A549 (cell line): ENCODE measurements around the gene INSIG1. TPM values are rescaled to one million over a fixed set of nuclear protein-coding genes. Genes with fewer than 3 reads are reported as not detected.

ENCODE experiments used
- ATAC-seq, 2 experiments: fragments of 200-7000 bp in 1 of 2; fragments of >200 bp in 1 of 2; cut with Nextera tagmentation in 1 of 2; cut with Tn5 transposase in 1 of 2; 3 replicates each; pipeline versions ENCODE4 v1.8.0 to v1.9.1; 2018 to 2020; ENCODE audit warnings: mild to moderate bottlenecking in 1 of 2, moderate library complexity in 1 of 2
- CTCF ChIA-PET: fragments of 300-600 bp; sonication (Branson Sonifier 250); formaldehyde crosslinking; extraction: SDS; loops from one replicate; lab custom pipeline; 2021; ENCODE audit warnings: antibody characterized with exemption, inconsistent platforms; lab: Yijun Ruan, JAX
- POLR2A ChIA-PET: fragments of 350-600 bp; formaldehyde crosslinking; extraction: SDS; loops from one replicate; lab custom pipeline; 2021; ENCODE audit warnings: antibody characterized with exemption, inconsistent platforms; lab: Yijun Ruan, JAX
- DNase-seq, 2 experiments: peaks; one replicate each; pipeline versions ENCODE4 v3.0.0 to v3.0.0-alpha.2; 2011 to 2016; ENCODE audit warnings: low read depth in 1 of 2, low spot score in 1 of 2
- FAIRE-seq: peaks from 2 replicates; lab custom pipeline; 2011; peaks lifted over from hg19 to GRCh38; lab: Jason Lieb, UNC
- H3K27ac ChIP-seq, 2 experiments: fragments of >200 bp; sonication (Bioruptor Twin); formaldehyde crosslinking; 3 replicates each; pipeline ENCODE4 v1.5.1; 2016 to 2017
- H3K4me1 ChIP-seq: fragments of >200 bp; sonication (Bioruptor Twin); formaldehyde crosslinking; 3 replicates; pipeline ENCODE4 v1.6.1; 2016
- H3K4me2 ChIP-seq: fragments of >200 bp; sonication (Bioruptor Twin); formaldehyde crosslinking; 3 replicates; pipeline ENCODE4 v1.6.1; 2016
- H3K4me3 ChIP-seq: fragments of >200 bp; sonication (Bioruptor Twin); formaldehyde crosslinking; 3 replicates; pipeline ENCODE4 v1.5.1; 2016
- H3K9me3 ChIP-seq: fragments of >200 bp; sonication (Bioruptor Twin); formaldehyde crosslinking; 3 replicates; pipeline ENCODE4 v1.6.1; 2016
- CBX2 ChIP-seq: fragments of 200-600 bp; sonication (generic); IDR thresholded peaks from 2 replicates; pipeline ENCODE4 v1.6.1; 2016; ENCODE audit warnings: low read depth, mild to moderate bottlenecking, borderline replicate concordance
- CBX8 ChIP-seq: fragments of 200-600 bp; sonication (generic); IDR thresholded peaks from 2 replicates; pipeline ENCODE4 v1.6.1; 2016
- CEBPB ChIP-seq, 2 experiments: fragments of >200 bp in 1 of 2; sonication (Bioruptor Twin) in 1 of 2; formaldehyde crosslinking in 1 of 2; IDR thresholded peaks; 2 replicates each; pipeline ENCODE4 v1.6.1; 2012 to 2016
- CHD4 ChIP-seq: fragments of 200-600 bp; sonication (generic); IDR thresholded peaks from 2 replicates; pipeline ENCODE4 v1.6.1; 2016; ENCODE audit warnings: antibody characterized with exemption, mild to moderate bottlenecking, borderline replicate concordance
- EHF ChIP-seq: fragments of 250-450 bp; sonication (Bioruptor Pico); IDR thresholded peaks from 2 replicates; pipeline ENCODE4 v1.5.0; 2020; ENCODE audit warnings: mild to moderate bottlenecking
- FOSL2 ChIP-seq, 2 experiments: fragments of 450-650 bp in 1 of 2; fragments of >200 bp in 1 of 2; sonication (Bioruptor Twin) in 1 of 2; formaldehyde crosslinking; IDR thresholded peaks; 2 replicates each; pipeline versions ENCODE4 v1.5.0 to v1.6.1; 2016 to 2020; ENCODE audit warnings: mild to moderate bottlenecking in 1 of 2, moderate library complexity in 1 of 2
- FOXS1 ChIP-seq: fragments of 250-450 bp; sonication (Bioruptor Pico); IDR thresholded peaks from 2 replicates; pipeline ENCODE4 v1.5.0; 2020; ENCODE audit warnings: mild to moderate bottlenecking, moderate library complexity
- HDAC2 ChIP-seq: fragments of 200-600 bp; sonication (generic); IDR thresholded peaks from 2 replicates; pipeline ENCODE4 v1.6.1; 2016
- HOXA7 ChIP-seq: fragments of 250-450 bp; sonication (Bioruptor Pico); IDR thresholded peaks from 2 replicates; pipeline ENCODE4 v1.5.0; 2020; ENCODE audit warnings: mild to moderate bottlenecking, moderate library complexity
- HOXB13 ChIP-seq: fragments of 250-450 bp; sonication (Bioruptor Pico); IDR thresholded peaks from 2 replicates; pipeline ENCODE4 v1.5.0; 2020; ENCODE audit warnings: low read depth, mild to moderate bottlenecking, moderate library complexity
- JUN ChIP-seq, 2 experiments: fragments of >200 bp; sonication (Bioruptor Twin); formaldehyde crosslinking; IDR thresholded peaks; 2 replicates in 1 of 2; 3 replicates in 1 of 2; pipeline ENCODE4 v1.6.1; 2016 to 2017
- KDM1A ChIP-seq: fragments of 200-600 bp; sonication (generic); IDR thresholded peaks from 2 replicates; pipeline ENCODE4 v1.6.1; 2016; ENCODE audit warnings: low read depth, mild to moderate bottlenecking
- POLR2A ChIP-seq: IDR thresholded peaks from 2 replicates; pipeline ENCODE4 v1.6.1; 2012; ENCODE audit warnings: mild to moderate bottlenecking, low read length
- POLR2AphosphoS2 ChIP-seq: conservative IDR thresholded peaks from 2 replicates; pipeline ENCODE4 v1.6.1; 2012; ENCODE audit warnings: low read length, improper control_type of control experiment, inconsistent platforms
- RAD21 ChIP-seq, 2 experiments: fragments of >200 bp in 1 of 2; sonication (Bioruptor Twin) in 1 of 2; formaldehyde crosslinking in 1 of 2; IDR thresholded peaks in 1 of 2; conservative IDR thresholded peaks in 1 of 2; 2 replicates in 1 of 2; 3 replicates in 1 of 2; pipeline ENCODE4 v1.6.1; 2012 to 2018; ENCODE audit warnings: inconsistent platforms in 1 of 2
- RCOR1 ChIP-seq: fragments of 150-350 bp; IDR thresholded peaks from 2 replicates; pipeline ENCODE4 v1.6.1; 2014; ENCODE audit warnings: antibody characterized with exemption, low read length, low read depth
- SMC3 ChIP-seq: fragments of >200 bp; sonication (Bioruptor Twin); formaldehyde crosslinking; IDR thresholded peaks from 3 replicates; pipeline ENCODE4 v1.6.1; 2018; ENCODE audit warnings: inconsistent platforms
- TFCP2L1 ChIP-seq: fragments of 250-450 bp; sonication (Bioruptor Pico); IDR thresholded peaks from 2 replicates; pipeline ENCODE4 v1.5.0; 2021; ENCODE audit warnings: mild to moderate bottlenecking
- TP53 ChIP-seq: fragments of 250-450 bp; sonication (Bioruptor Pico); IDR thresholded peaks from 2 replicates; pipeline ENCODE4 v1.5.0; 2021; ENCODE audit warnings: mild to moderate bottlenecking, moderate library complexity
- WGBS: methylation state at CpG from one replicate; pipeline ENCODE4 v1.1.6; 2017; ENCODE audit errors: missing lambda C conversion rate; 5-methylcytosine and 5-hydroxymethylcytosine counted together
- polyA plus RNA-seq, 4 experiments: library from polyadenylated mRNA; depleted of rRNA in 3 of 4; stranded (reverse); fragments of >200 nt; fragmentation: RNase III in 1 of 4; extraction: RNeasy Plus Mini Kit Qiagen cat#74134 plus additional on column Dnase treatment in 1 of 4; gene quantifications; 2 replicates in 3 of 4; 3 replicates in 1 of 4; pipeline ENCODE4 v1.2.3, GENCODE V29; 2011 to 2017
- TF ChIP-seq, protein P1 (sequence below): fragments of >200 bp; sonication (Bioruptor Twin); formaldehyde crosslinking; IDR thresholded peaks from 3 replicates; pipeline ENCODE4 v1.5.1; 2016
- TF ChIP-seq, protein P2 (sequence below): IDR thresholded peaks from 2 replicates; pipeline ENCODE4 v1.6.1; 2012; ENCODE audit warnings: low read depth, borderline replicate concordance
- TF ChIP-seq, protein P3 (sequence below): fragments of >200 bp; sonication (Bioruptor Twin); formaldehyde crosslinking; IDR thresholded peaks from 3 replicates; pipeline ENCODE4 v1.6.1; 2016
- TF ChIP-seq, protein P4 (sequence below): IDR thresholded peaks from 2 replicates; pipeline ENCODE4 v1.6.1; 2012

INSIG1 gene
- polyA plus RNA-seq, 2 of the 4 experiments (the other 2 are of a cell fraction): 19.7 to 33.4 TPM

DNA sequence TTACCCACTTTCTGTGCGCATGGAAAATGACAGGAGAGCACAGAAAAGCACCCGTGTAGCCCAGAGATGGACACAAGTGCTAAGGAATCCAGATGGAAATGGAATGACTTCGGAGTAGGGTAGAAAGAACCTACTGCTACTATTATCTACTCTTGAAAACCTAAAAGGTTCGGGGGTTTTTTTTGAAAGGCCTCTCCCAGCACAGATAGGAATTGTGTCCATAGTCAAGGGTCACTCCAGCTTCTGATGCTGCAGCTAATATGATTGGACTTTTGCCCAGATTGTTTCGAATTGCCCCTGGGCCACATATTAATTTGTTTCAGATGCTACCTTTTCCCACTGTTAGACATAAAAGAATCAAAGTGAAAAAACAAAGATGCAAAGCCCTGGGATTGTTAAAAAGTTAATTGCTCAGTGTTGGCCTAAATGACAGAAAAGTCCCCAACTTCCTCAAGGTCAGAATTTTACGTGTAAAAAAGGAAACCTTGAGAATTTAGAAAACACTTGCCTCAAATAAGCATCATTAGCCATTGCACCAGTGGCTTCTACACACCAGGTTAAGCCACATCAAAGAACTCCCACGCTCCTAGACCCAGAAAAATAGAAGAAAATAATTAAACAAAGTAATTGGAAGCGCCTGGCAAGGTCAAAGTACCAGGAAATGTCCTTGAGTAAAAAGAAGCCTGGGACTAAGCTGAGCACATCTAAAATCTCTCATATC lies 40.8 kb upstream of the INSIG1 start:
- ATAC-seq (no peak), FAIRE-seq (no peak), DNase-seq (no peak)
- ChIA-PET POLR2A (no interaction called here), CTCF (no interaction called here)
- TF ChIP-seq HOXB13 (CRISPR knock-in tag) (no peak), POLR2A (no peak), KDM1A (no peak), TFCP2L1 (CRISPR knock-in tag) (no peak)
- Histone ChIP-seq H3K27ac (no peak overlapping the region), H3K9me3 (no peaks in the 10 kb centered on the region), H3K4me3 (no peak overlapping the region), H3K4me2 (no peak overlapping the region), H3K4me1 (no peaks in the 10 kb centered on the region)
- 48% methylated on average over 8 of the region's 8 CpGs for WGBS

DNA sequence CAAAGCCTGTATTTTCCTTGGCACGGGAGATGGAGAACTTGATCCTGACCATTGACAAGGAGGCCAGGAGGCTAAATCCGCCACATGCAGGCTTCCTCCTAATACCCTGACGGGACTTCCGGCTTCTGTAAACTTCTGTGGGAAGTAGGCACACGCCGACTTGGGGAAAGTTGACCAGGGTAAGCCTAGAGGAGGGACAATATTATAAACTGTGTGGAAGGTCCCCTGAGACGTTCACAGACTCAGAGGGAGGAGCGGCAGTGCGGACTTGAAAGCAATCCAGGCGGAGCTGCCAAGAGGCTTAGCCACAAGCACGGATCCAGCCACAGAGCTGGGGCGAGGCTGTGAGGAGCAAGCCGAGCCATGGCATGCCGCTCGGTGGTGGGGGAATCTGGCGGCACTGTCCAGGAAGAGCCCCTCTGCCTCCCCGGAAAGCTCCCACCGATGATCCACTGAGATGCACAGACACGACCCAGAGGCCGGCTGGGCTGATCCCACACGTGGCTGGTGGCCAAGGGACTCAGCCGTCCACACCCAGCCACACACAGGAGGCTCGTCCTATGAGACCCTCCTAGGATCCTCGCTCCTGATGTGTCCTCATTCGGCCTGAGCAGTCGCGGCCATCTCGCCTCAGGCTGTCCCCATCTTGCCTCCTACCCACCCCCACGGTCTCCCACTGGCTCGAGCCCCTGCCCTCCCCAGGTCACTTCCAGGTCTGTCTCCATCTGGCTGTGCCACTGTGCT lies 40.0 kb upstream of the INSIG1 start:
- H3K4me2 ChIP-seq: no peak overlapping the region
- no peak overlapping the region for H3K4me3 ChIP-seq
- peak overlapping the region in 1 of 2 experiments; percentile 2; a peak in 1 of 6 replicates for H3K27ac ChIP-seq
- H3K9me3 ChIP-seq: no peaks in the 10 kb centered on the region
- no peak for DNase-seq
- 85% methylated on average over 26 of the region's 30 CpGs for WGBS
- no peak for ATAC-seq
- no peak for FAIRE-seq
- POLR2A ChIA-PET: no interaction called here
- H3K4me1 ChIP-seq: no peaks in the 10 kb centered on the region
- TF ChIP-seq HDAC2: no peak
- no peak for TF ChIP-seq KDM1A
- TF ChIP-seq EHF (CRISPR knock-in tag): no peak
- CTCF ChIA-PET: no interaction called here

DNA sequence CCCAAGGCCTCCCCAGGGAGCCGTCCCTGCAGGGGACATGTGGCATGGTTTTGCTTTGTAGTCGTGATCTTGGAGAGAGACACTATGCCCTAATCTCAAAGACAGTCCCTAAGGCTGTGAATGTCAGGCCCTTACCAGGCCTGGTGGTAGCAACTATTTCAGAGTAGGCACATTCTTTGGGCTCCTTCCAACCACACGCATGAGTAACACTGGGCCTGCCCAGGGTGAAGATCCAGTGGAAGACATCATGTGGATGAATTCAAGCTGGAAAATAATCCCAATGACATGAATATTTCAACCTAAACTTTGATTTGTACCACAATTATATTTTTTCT lies 39.5 kb upstream of the INSIG1 start:
- POLR2A ChIA-PET: no interaction called here
- WGBS: 59% methylated on average over 3 of the region's 3 CpGs
- FAIRE-seq: no peak
- peak in 1 of 2 experiments; percentile 70; a peak in 4 of 6 replicates for ATAC-seq
- Histone ChIP-seq H3K4me1 (no peaks in the 10 kb centered on the region), H3K27ac (peak overlapping the region in 1 of 2 experiments; percentile 2; a peak in 1 of 6 replicates), H3K9me3 (no peaks in the 10 kb centered on the region), H3K4me2 (no peak overlapping the region), H3K4me3 (no peak overlapping the region)
- TF ChIP-seq CBX2 (no peak), FOSL2 (IDR thresholded peaks at IDR 0.05) (no peak), FOSL2 (CRISPR knock-in tag; IDR thresholded peaks at IDR 0.05) (no peak), CEBPB (IDR thresholded peaks at IDR 0.05) (no peak), RCOR1 (no peak), HOXA7 (CRISPR knock-in tag) (no peak), FOXS1 (CRISPR knock-in tag) (no peak), CBX8 (no peak), POLR2AphosphoS2 (no peak)
- TF ChIP-seq, protein P1, sequence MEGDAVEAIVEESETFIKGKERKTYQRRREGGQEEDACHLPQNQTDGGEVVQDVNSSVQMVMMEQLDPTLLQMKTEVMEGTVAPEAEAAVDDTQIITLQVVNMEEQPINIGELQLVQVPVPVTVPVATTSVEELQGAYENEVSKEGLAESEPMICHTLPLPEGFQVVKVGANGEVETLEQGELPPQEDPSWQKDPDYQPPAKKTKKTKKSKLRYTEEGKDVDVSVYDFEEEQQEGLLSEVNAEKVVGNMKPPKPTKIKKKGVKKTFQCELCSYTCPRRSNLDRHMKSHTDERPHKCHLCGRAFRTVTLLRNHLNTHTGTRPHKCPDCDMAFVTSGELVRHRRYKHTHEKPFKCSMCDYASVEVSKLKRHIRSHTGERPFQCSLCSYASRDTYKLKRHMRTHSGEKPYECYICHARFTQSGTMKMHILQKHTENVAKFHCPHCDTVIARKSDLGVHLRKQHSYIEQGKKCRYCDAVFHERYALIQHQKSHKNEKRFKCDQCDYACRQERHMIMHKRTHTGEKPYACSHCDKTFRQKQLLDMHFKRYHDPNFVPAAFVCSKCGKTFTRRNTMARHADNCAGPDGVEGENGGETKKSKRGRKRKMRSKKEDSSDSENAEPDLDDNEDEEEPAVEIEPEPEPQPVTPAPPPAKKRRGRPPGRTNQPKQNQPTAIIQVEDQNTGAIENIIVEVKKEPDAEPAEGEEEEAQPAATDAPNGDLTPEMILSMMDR: no peak
- TF ChIP-seq, protein P2, sequence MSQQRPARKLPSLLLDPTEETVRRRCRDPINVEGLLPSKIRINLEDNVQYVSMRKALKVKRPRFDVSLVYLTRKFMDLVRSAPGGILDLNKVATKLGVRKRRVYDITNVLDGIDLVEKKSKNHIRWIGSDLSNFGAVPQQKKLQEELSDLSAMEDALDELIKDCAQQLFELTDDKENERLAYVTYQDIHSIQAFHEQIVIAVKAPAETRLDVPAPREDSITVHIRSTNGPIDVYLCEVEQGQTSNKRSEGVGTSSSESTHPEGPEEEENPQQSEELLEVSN: no peak
- DNase-seq: peak in 1 of 2 experiments; percentile 16
- CTCF ChIA-PET: interaction anchor here (1.7 kb wide), 1 partner anchor 67 kb away, joined by 5 read pairs; no protein-coding TSS in a partner anchor

DNA sequence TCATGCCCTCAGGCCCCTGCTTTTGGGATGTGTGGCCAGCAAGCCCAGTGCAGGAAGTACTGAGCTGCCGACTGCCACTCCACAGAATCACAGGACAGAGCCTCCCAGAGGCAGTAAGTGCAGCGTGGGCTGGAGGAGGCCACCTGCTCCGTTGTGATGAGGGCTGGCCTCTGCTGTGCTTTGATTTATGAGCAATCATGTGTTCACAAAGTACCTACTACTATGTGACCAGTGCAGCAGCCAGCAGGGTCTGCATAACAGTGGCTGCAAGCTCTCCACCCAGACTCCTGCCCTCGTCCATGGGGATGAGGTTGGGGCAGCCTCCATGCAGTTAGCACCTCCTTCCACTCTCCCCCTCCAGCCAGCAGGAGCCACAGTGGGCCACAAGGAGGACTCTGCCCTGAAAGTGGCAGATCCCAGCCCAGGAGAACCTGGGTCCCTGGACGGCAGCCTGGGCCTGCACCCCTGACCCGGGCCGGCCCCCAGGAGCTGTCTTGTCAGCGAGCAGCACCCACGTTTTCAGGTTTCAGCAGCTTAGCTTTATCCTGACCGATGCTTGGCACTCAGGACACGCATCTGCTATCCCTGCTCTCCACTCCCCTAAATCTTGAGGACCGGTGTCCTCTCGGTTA lies 37.7 kb upstream of the INSIG1 start:
- ATAC-seq: peak in 1 of 2 experiments; percentile 39; a peak in 3 of 6 replicates
- POLR2A ChIA-PET: no interaction called here
- TF ChIP-seq, protein P1: no peak
- no peak for TF ChIP-seq TFCP2L1 (CRISPR knock-in tag)
- no peak for TF ChIP-seq TP53 (CRISPR knock-in tag)
- TF ChIP-seq CHD4: no peak
- TF ChIP-seq, protein P3, sequence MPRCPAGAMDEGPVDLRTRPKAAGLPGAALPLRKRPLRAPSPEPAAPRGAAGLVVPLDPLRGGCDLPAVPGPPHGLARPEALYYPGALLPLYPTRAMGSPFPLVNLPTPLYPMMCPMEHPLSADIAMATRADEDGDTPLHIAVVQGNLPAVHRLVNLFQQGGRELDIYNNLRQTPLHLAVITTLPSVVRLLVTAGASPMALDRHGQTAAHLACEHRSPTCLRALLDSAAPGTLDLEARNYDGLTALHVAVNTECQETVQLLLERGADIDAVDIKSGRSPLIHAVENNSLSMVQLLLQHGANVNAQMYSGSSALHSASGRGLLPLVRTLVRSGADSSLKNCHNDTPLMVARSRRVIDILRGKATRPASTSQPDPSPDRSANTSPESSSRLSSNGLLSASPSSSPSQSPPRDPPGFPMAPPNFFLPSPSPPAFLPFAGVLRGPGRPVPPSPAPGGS: no peak
- TF ChIP-seq RAD21 (conservative IDR thresholded peaks at IDR 0.05 in 1 of 2, IDR thresholded peaks at IDR 0.05 in 1 of 2): no peak
- no peak for TF ChIP-seq SMC3
- no peak for TF ChIP-seq JUN (IDR thresholded peaks at IDR 0.05)
- TF ChIP-seq, protein P4, sequence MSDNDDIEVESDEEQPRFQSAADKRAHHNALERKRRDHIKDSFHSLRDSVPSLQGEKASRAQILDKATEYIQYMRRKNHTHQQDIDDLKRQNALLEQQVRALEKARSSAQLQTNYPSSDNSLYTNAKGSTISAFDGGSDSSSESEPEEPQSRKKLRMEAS: no peak

More for the DNA sequence above, 37.7 kb upstream of the INSIG1 start:
- WGBS: 79% methylated on average over 13 of the region's 13 CpGs
- H3K4me3 ChIP-seq: no peak overlapping the region
- no peak for FAIRE-seq
- H3K27ac ChIP-seq: no peak overlapping the region
- no peak overlapping the region for H3K4me2 ChIP-seq
- H3K4me1 ChIP-seq: no peaks in the 10 kb centered on the region
- H3K9me3 ChIP-seq: no peaks in the 10 kb centered on the region
- CTCF ChIA-PET: interaction anchor here (1.0 to 1.7 kb wide), 3 partner anchors 69 to 346 kb away, joined by 4 to 5 read pairs (median 4); no protein-coding TSS in a partner anchor
- DNase-seq: no peak
